ENCODE results near the gene ZNHIT2.

Gene ZNHIT2

GRCh38 chr11:65085446-65085845 is 32.1 kb downstream of the ZNHIT2 start:
- no peak for TF ChIP-seq CTCF (IDR thresholded peaks at IDR 0.05; ENCODE audit: low read depth, low read length)
- H3K4me3 ChIP-seq (ENCODE audit: low read depth, low read length), result peak overlapping the region; percentile 94; the same call in 1 of the 2 replicates

- H3K4me3 ChIP-seq (ENCODE audit: low read depth, low read length), result peak overlapping the region; percentile 94
- no peak for TF ChIP-seq CTCF (IDR thresholded peaks at IDR 0.05; ENCODE audit: low read depth, low read length)
Measured at GRCh38 chr11:65084598-65085375, 32.7 kb downstream of the ZNHIT2 start.

- no peak for TF ChIP-seq CTCF (IDR thresholded peaks at IDR 0.05; ENCODE audit: low read depth, low read length)
- H3K4me3 ChIP-seq (ENCODE audit: low read depth, low read length), result peak within 1 kb of the TSS; percentile 94
Measured at GRCh38 chr11:65083834-65084597, 33.5 kb downstream of the ZNHIT2 start, which contains the start of the genes CDCA5 and ZFPL1. Gene CDCA5, minus strand, starts transcription at chr11:65084040. Its CDS starts 62 bp downstream, at chr11:65083978. Gene ZFPL1, plus strand, starts transcription at chr11:65084222. Its CDS starts 477 bp downstream, at chr11:65084699.

GRCh38 chr11:65083134-65083833 is 34.2 kb downstream of the ZNHIT2 start:
- no peak for TF ChIP-seq CTCF (IDR thresholded peaks at IDR 0.05; ENCODE audit: low read depth, low read length)
- H3K4me3 ChIP-seq (ENCODE audit: low read depth, low read length), result peak overlapping the region; percentile 94

GRCh38 chr11:65078786-65079342 is 38.6 kb downstream of the ZNHIT2 start:
- no peak overlapping the region for H3K4me3 ChIP-seq (ENCODE audit: low read depth, low read length)
- TF ChIP-seq CTCF (IDR thresholded peaks at IDR 0.05; ENCODE audit: low read depth, low read length), result no peak

- H3K4me3 ChIP-seq (ENCODE audit: low read depth, low read length), result no peak overlapping the region
- peak; percentile 48 for TF ChIP-seq CTCF (IDR thresholded peaks at IDR 0.05; ENCODE audit: low read depth, low read length)
Measured at GRCh38 chr11:65078151-65078550, 39.4 kb downstream of the ZNHIT2 start.

Data from WI38 (cell line).